ENCODE measurements around the gene IL25.

IL25 gene

GRCh38 chr14:23354990-23355389 lies 17.6 kb upstream of the IL25 start:
- no peak for DNase-seq

GRCh38 chr14:23355871-23356435 lies 16.7 kb upstream of the IL25 start:
- no peak for DNase-seq

GRCh38 chr14:23356662-23357061 lies 15.9 kb upstream of the IL25 start:
- no peak for DNase-seq

- no peak for DNase-seq
These were observed 15.3 kb upstream of the IL25 start for GRCh38 chr14:23357261-23357660.

GRCh38 chr14:23358042-23358441 lies 14.6 kb upstream of the IL25 start:
- no peak for DNase-seq

GRCh38 chr14:23358553-23359166 lies 13.9 kb upstream of the IL25 start:
- DNase-seq, result no peak

- no peak for DNase-seq
These were observed 13.4 kb upstream of the IL25 start for GRCh38 chr14:23359167-23359626.

GRCh38 chr14:23359722-23360447 lies 12.7 kb upstream of the IL25 start:
- no peak for DNase-seq

GRCh38 chr14:23360496-23360895 lies 12.1 kb upstream of the IL25 start:
- DNase-seq, result no peak

- DNase-seq, result peak; percentile 54
These were observed 11.3 kb upstream of the IL25 start for GRCh38 chr14:23361320-23361719.

- DNase-seq, result no peak
These were observed 10.8 kb upstream of the IL25 start for GRCh38 chr14:23361763-23362162.

- no peak for DNase-seq
These were observed 10.4 kb upstream of the IL25 start for GRCh38 chr14:23362200-23362599.

GRCh38 chr14:23364164-23365035 lies 8.2 kb upstream of the IL25 start:
- no peak for DNase-seq

- DNase-seq, result no peak
These were observed 7.4 kb upstream of the IL25 start, which contains the start of gene EFS for GRCh38 chr14:23365036-23365731. Gene EFS, minus strand, starts transcription at chr14:23365172. Its CDS starts 147 bp downstream, at chr14:23365025.

- no peak for DNase-seq
These were observed 6.7 kb upstream of the IL25 start for GRCh38 chr14:23365732-23366425.

- no peak for DNase-seq
These were observed 6.1 kb upstream of the IL25 start for GRCh38 chr14:23366426-23366921.

- DNase-seq, result no peak
These were observed 2.4 kb upstream of the IL25 start for GRCh38 chr14:23370221-23370620.

GRCh38 chr14:23371865-23372264 lies 744 bp upstream of the IL25 start:
- DNase-seq, result no peak

GRCh38 chr14:23373041-23373440 lies 432 bp downstream of the IL25 start:
- DNase-seq, result no peak

GRCh38 chr14:23375527-23376251 lies 3.1 kb downstream of the IL25 start:
- no peak for DNase-seq
